Lung (tissue), 12 donors: ENCODE results near the gene PPP2R2C. TPM values are rescaled to one million over a fixed set of nuclear protein-coding genes. Genes with fewer than 3 reads are reported as not detected.

Source experiments
- ATAC-seq: fragments of 200-7000 bp; cut with Tn5 transposase; one replicate; pipeline ENCODE4 v1.9.1; 2020; ENCODE audit warnings: moderate number of reproducible peaks; ENCODE audit not compliant: insufficient read depth, low FRiP score
- DNase-seq, 3 donors: peaks; one replicate each; pipeline ENCODE4 v3.0.0-alpha.2; 2013 to 2017
- H3K27ac ChIP-seq, 2 donors: one replicate each; pipeline ENCODE4 v1.5.1; 2013; ENCODE audit warnings: mild to moderate bottlenecking in 2 of 2, moderate library complexity in 2 of 2, control low read depth in 1 of 2, inconsistent platforms in 1 of 2, low read depth in 1 of 2, low read length in 1 of 2
- H3K27me3 ChIP-seq, 3 donors: one replicate each; pipeline ENCODE4 v1.5.1; 2013; ENCODE audit warnings: low read length in 2 of 3; ENCODE audit not compliant: control insufficient read depth in 3 of 3, insufficient read depth in 3 of 3
- H3K36me3 ChIP-seq, 4 donors: one replicate each; pipeline ENCODE4 v1.5.1; 2013; ENCODE audit warnings: low read length in 4 of 4, mild to moderate bottlenecking in 1 of 4, moderate library complexity in 1 of 4; ENCODE audit not compliant: control insufficient read depth in 4 of 4, insufficient read depth in 4 of 4
- H3K4me1 ChIP-seq, 5 donors: one replicate each; pipeline ENCODE4 v1.5.1; 2013; ENCODE audit warnings: low read length in 5 of 5, mild to moderate bottlenecking in 2 of 5, moderate library complexity in 1 of 5; ENCODE audit not compliant: control insufficient read depth in 5 of 5, insufficient read depth in 5 of 5
- H3K4me3 ChIP-seq: one replicate; pipeline ENCODE4 v1.5.1; 2013; ENCODE audit warnings: mild to moderate bottlenecking, control low read depth, moderate library complexity
- H3K9ac ChIP-seq, 2 donors: one replicate each; pipeline ENCODE4 v1.5.1; 2013; ENCODE audit warnings: low read length in 2 of 2, control low read depth in 1 of 2; ENCODE audit not compliant: insufficient read depth in 1 of 2
- H3K9me3 ChIP-seq, 4 donors: one replicate each; pipeline ENCODE4 v1.5.1; 2013; ENCODE audit warnings: low read length in 3 of 4, mild to moderate bottlenecking in 1 of 4, moderate library complexity in 1 of 4; ENCODE audit not compliant: control insufficient read depth in 4 of 4, insufficient read depth in 3 of 4
- whole genome bisulfite sequencing, 2 donors: extraction: QIAGEN DNeasy Blood & Tissue Kit; methylation state at CpG; one replicate each; pipeline ENCODE4 v1.1.7; 2013; 5-methylcytosine and 5-hydroxymethylcytosine counted together
- polyA plus RNA-seq, 2 donors: library from polyadenylated mRNA; stranded (reverse); fragments of 200-250 nt; gene quantifications; one replicate each; pipeline ENCODE4 v1.2.1, GENCODE V29; 2013
- total RNA-seq, 2 donors: library from RNA; depleted of rRNA in 1 of 2; stranded (reverse); fragments of >200 nt in 1 of 2; gene quantifications; one replicate each; pipeline ENCODE4 v1.2.1, GENCODE V29; 2014 to 2021
- TF ChIP-seq, protein P1 (sequence below): IDR thresholded peaks from 2 replicates; pipeline ENCODE4 v1.5.1; 2012; ENCODE audit warnings: mild to moderate bottlenecking; ENCODE audit errors: control extremely low read depth, extremely low read depth
- donor health status: control.
- donor health status: control.
- donor health status: Bipolar disorder and iron deficiency.
- donor health status: healthy.
- donor health status: DM: yes; HTN: yes; CAD: no.

PPP2R2C gene
- total and polyA plus RNA-seq, 4 donors, result 0.03 to 0.57 (median 0.04) TPM

DNA sequence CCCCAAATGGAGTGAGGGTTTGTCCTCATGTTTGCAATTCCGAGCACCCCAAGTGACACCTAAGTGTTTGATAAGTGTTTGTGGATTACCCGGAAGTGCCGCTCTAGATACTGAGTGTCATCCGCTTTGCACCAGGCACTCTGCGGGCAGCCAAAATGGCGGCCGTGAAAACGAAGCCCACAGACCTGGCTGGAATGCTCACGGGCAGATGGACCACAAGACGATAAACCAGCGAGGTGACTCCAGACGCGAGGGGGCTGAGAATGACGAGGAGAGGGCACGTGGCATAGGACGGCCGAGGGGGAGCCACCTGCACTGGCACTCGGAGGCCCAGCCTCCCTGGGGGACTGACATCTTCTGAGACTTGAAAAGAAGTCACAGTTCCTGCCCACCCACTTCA, 51.0 kb downstream of the PPP2R2C start:
- no peak for DNase-seq
- no peak for ATAC-seq
- Histone ChIP-seq H3K9ac (no peak overlapping the region), H3K4me1 (peaks cover 0 to 4% (median 0%) of the 10 kb centered on the region in 5 donors), H3K9me3 (peaks cover 0 to 5% (median 0%) of the 10 kb centered on the region in 4 donors), H3K4me3 (no peak overlapping the region), H3K36me3 (no peaks in the 10 kb centered on the region), H3K27ac (no peak overlapping the region), H3K27me3 (peaks cover 0 to 5% (median 5%) of the 10 kb centered on the region in 3 donors)
- 92% methylated on average over 18 of the region's 18 CpGs for WGBS, 2 donors
- TF ChIP-seq, protein P1, sequence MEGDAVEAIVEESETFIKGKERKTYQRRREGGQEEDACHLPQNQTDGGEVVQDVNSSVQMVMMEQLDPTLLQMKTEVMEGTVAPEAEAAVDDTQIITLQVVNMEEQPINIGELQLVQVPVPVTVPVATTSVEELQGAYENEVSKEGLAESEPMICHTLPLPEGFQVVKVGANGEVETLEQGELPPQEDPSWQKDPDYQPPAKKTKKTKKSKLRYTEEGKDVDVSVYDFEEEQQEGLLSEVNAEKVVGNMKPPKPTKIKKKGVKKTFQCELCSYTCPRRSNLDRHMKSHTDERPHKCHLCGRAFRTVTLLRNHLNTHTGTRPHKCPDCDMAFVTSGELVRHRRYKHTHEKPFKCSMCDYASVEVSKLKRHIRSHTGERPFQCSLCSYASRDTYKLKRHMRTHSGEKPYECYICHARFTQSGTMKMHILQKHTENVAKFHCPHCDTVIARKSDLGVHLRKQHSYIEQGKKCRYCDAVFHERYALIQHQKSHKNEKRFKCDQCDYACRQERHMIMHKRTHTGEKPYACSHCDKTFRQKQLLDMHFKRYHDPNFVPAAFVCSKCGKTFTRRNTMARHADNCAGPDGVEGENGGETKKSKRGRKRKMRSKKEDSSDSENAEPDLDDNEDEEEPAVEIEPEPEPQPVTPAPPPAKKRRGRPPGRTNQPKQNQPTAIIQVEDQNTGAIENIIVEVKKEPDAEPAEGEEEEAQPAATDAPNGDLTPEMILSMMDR, result no peak

DNA sequence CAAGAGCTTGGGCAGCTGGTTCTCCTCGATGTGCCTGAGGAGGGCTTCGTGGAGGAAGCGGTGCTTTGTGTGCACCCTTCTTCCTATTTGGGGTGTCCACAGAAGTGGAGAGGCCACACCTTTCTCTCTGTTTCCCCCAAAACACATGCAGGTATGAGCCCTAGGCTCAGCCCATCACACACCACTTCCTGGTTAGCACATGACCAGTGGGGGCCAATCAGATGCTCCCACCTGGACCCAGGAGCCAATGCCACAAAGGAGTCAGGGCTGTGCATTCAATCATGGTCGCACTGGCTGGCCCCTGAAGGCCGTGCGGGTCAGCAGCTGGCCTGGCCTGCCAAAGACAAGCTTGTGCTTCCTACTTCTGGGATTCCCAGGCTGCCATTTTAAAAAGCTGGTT, 51.4 kb downstream of the PPP2R2C start:
- 89 to 93% methylated on average over 6 of the region's 6 CpGs for WGBS, 2 donors
- H3K27me3 ChIP-seq, result peaks cover 0 to 5% (median 5%) of the 10 kb centered on the region in 3 donors
- no peak overlapping the region for H3K27ac ChIP-seq
- no peak for ATAC-seq
- TF ChIP-seq, protein P1, result no peak
- peaks cover 0 to 5% (median 0%) of the 10 kb centered on the region in 4 donors for H3K9me3 ChIP-seq
- DNase-seq, result no peak
- H3K4me1 ChIP-seq, result peaks cover 0 to 4% (median 0%) of the 10 kb centered on the region in 5 donors
- H3K4me3 ChIP-seq, result no peak overlapping the region
- no peak overlapping the region for H3K9ac ChIP-seq
- H3K36me3 ChIP-seq, result no peaks in the 10 kb centered on the region

DNA sequence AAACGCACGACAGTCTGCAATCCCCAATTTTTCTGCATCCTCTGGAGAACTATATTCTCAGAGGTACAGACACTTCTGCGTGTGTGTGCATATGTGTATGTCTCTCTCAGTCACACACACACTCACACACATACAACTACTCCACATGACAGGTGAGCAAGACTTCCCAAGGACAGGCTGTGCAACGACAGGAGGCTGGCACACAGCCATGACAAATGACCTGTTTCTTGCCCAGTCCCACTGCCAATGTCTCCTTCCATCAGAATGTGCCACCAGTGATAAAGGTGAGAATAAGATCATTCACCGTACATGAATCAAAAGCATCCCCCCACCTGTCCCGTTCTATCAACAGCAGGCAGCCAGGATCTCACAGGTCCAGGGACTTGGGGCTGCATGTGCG, 52.4 kb downstream of the PPP2R2C start:
- Histone ChIP-seq H3K4me3 (no peak overlapping the region), H3K9me3 (peaks cover 0 to 3% (median 0%) of the 10 kb centered on the region in 4 donors), H3K27ac (no peak overlapping the region), H3K4me1 (peaks cover 0 to 4% (median 0%) of the 10 kb centered on the region in 5 donors), H3K9ac (no peak overlapping the region), H3K27me3 (peaks cover 0 to 5% (median 2%) of the 10 kb centered on the region in 3 donors), H3K36me3 (no peaks in the 10 kb centered on the region)
- DNase-seq (no peak), ATAC-seq (no peak)
- TF ChIP-seq, protein P1, result no peak
- 80 to 84% methylated on average over 7 of the region's 7 CpGs for WGBS, 2 donors
